ENCODE results near the gene B3GNT9.

Gene B3GNT9

DNA sequence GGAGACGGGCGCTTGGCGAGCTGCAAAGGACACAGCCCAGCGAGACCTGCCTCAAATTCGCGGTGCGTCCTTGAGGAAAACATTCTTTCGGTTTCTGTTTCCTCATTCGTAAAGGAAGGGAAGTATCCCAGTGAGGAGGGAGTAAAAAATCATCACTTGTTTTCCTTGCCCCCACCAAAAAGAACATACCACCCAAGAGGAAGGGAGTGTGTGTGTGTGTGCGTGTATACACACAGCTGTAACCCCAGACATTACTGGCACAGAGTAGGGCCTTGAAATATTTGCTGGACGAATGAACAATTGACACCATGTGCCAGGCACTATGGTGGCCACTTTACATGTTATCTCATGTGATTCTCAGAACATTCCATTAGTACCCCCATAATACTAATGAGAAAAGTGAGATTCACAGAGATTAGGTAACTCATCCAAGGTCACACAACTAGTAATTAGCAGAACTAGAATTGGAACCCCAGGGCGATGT lies 34.9 kb upstream of the B3GNT9 start:
- no peak for DNase-seq

DNA sequence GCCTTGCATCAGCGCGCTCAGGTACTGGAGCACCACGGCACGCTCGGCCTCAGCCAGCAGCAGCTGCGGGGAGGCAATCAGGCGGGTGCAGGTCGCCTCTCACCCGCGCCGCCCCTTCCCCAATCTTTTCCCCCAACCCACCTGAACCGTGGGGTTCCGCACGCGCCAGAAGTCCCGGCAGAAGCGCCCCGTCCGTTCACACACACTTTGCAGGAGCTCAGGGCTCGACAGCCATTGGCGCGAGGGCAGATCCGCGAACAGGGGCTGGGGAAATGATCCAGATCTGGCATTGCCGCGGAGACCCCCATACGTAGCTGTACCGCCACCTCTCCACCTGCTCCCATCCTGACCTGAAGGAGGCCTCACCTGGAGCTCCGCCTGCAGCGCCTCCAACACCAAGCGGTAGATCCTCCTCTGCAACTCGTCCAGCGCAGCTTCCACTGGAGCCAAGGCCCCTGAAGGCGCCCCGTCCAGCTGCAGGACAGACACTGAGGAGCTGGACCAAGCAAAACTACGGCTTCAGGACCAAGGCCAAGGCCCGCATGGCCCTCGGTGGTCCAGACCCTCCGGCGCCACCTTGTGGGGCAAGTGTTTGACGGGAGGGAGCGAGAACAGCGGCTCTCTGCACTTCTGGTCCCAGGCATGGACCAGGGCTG lies 34.3 kb upstream of the B3GNT9 start:
- DNase-seq, result peak in 53 of 56 donors; percentile 11 to 89 (median 66)

DNA sequence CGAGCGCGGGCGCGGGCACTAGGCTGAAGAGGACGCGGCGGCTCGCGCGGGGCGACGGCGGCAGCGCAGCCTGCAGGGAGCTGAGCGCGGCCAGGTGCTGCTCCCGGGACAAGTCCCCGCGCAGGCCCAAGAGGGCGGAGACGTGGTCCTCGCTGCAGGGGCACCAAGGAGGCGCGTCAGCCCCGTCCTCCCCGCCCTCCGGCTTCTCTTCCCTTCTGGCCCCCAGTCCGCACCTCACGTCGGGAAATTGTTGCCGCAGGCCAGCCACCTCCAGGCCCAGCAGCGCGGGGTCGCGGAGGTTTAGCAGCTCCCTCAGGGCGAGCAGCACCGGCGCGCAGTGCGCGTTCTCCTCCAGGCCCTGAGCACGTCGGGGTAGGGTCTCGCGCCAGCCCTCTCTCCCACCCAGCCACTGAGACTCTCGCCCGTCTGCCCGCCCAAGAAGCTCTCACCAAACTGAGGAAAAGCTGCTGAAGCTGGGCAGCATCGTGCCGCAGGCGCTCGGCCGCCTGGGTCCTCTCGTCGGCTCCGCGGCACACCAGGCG lies 33.7 kb upstream of the B3GNT9 start:
- DNase-seq, result peak in 1 of 56 donors; percentile 52

DNA sequence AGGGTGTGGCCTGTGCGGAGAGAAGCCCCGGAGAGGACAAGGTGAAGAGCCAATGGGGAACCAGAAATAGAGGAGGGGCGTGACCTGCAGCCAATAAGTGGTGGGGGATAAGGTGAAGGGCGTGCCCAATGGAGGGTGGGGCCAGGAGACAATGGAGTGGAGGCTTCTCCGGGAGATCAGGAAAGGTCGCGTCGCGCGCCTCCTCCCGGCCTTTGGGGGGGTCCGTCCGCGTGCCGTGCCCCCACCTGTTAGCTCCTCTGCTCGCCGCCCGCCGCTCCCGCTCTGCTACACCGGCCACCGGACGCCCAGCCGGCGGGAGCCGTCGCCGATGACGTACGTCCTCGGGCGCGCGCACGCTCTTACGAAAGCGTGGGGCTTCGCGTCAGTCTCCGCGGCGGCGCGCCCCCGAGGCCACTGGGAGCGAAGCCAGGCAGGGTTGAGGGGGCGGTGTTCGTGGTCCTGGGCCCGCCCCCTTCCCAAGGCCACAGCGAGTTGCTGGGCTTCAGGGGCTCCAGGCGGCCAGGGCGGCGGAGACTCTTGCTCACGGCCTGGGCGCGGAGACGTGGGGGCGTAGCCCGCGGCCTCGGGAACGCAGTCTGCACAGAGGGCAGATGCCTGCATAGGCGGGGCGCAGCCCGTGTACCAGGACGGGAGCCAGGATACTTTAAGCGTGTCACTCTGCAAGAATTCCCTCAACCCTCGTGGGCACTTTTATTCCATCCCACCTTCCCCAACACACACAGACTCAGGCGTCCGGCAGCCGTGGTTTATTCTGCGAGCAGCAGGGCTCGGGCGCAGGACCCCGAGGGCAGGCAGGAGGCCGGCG lies 33.0 kb upstream of the B3GNT9 start, which contains the start of gene MATCAP1:
MATCAP1 (minus strand) TSS at position 337 of the 826 bp plus-strand sequence. CDS start 3,353 bp downstream, outside the sequence.
- peak in 55 of 56 donors; percentile 78 to 98 (median 93) for DNase-seq

DNA sequence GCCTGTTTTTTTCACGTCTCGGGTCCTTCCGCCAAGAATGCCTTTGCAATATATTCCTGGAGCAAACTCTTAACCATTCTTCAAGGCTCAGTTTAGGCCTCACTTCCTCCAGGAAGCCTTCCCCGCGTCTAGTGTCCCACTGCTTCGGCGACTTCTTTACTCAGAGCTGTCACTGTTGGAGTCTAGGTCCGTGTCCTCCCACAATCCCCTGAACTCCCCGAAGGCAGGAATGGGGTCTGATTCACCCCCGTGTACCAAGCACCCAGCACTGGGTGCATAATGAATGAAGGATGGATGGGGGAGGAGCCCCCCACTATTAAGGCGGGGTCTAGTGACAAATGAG lies 32.5 kb upstream of the B3GNT9 start:
- no peak for DNase-seq

DNA sequence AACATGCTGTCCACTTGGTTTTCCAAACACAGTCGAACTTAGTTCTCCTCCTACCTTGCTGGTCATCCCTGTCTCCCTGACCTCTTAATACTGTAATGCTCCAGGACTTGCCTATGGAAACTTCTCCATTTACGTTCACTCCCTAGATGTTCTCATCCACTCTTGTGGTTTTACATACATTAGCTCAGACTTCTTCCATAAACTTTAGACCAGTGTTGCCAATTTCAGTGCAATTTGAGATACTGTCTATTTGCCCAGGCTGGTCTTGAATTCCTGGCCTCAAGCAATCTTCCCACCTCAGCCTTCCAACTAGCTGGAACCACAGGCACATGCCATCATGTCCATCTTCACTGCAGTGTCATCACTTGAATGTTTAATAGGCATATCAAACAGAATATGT lies 31.5 kb upstream of the B3GNT9 start:
- DNase-seq, result no peak

DNA sequence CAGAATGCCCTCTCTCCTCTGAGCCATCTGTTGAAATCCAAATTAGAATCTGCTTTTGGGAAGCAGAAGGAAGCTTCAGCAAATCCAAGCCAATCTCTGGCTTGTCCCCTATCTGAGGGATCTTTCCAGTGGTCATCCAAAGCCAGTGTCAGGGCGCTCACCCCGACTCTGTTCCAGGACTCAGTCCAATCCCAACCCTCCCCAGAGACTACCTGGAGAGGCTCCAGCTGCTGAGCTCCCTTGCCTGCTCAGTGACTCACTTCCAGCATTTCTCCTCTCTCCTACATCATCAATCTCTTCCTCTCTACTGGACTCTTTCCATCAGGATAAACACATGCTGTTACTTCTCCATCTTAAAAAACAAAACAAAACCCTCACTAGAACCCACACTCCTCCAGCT lies 30.5 kb upstream of the B3GNT9 start:
- DNase-seq, result peak in 1 of 56 donors; percentile 27

DNA sequence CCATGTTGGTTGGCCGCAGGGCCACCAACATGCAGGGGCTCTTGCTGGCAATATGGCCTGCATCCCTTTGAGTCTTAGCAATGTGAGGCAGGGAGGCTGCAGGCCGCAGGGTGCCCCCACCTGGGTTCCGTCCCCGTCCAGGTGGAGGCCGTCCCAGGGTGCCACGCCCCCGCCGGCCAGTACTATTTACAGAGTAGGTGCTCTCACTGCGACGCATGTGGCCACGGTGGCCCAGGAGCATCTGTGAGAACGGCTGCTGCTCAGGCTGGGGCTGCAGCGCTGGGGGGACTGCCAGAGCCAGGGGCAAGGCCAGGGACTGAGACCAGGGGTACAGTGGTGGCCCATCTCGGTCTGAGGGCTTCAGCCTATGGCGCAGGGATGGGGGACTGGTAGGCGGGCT lies 29.4 kb upstream of the B3GNT9 start:
- no peak for DNase-seq

DNA sequence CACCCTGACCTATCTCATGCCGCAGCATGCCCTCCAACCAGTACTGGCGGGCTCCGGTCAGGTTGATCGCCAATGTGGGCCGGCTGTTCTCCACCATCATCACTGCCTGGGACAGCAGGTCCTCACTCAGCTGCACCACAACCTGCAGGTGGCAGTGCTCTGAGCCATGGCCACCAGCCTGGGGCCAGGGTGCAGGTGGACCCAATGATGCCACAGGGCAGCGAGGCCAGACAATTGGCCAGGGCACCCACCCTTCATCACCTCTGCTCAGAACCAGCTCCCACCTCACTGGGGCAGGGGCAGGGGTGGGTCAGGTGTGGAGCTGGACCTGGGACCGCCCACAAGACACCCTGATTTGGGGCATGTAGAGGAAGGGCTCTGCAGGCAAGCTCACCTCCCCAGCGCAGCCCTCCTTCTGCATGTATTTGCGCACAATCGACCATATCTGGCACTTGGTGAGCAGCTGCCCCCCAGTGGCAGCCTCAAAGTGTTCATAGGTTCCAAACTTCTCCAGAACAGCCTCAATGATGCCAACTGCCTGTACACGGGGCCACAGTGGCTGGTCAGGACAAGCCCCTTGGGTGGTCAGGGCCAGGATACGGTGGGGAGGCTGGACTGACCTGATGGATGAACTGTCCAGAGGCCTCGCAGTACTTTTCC lies 28.8 kb upstream of the B3GNT9 start:
- DNase-seq, result no peak

DNA sequence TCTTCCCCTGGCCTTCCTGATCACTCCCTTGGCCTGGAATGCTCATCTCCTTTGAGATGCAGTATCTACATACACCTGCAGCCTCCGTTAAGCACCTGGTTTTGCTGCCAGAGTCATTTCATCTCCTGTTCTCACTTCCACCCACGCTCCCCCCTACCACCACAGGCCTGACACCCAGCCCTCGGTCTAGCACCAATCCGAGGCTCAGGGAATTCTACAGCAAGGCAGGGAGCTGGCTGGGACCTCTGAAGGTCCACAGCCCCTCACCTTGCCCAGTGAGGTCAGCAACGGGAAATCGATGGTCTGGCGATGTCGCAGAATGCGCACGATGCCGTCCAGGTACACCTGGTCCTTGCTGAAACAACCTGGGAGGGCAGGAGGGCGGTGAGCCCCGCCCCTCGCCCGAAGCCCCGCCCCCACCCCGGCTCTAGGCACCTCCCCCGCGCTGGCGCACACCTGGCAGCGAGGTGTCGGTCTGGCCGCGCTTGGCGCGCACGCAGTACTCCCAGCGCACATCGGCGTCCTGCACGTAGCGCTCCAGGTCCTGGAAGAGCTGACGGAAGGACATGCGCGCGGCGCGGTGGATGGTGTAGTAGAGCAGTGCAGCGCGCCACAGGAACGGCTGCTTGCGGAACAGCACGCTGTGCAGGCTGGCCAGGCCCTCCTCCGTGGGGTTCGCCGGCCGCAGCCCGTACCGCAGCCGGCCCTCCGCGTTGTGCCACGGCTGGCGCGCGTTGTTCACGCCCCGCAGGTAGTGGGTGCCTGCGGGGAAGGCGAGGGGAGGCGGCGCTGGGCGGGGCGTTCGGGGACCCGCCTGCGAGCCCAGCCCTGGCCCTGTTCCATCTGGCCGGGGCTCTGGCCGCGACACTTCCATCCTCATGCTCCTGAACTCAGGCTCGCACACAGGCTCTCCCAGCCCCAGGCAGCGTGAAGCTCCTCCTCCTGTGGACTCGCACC lies 27.2 kb upstream of the B3GNT9 start:
- DNase-seq, result peak in 17 of 56 donors; percentile 14 to 56 (median 41)

DNA sequence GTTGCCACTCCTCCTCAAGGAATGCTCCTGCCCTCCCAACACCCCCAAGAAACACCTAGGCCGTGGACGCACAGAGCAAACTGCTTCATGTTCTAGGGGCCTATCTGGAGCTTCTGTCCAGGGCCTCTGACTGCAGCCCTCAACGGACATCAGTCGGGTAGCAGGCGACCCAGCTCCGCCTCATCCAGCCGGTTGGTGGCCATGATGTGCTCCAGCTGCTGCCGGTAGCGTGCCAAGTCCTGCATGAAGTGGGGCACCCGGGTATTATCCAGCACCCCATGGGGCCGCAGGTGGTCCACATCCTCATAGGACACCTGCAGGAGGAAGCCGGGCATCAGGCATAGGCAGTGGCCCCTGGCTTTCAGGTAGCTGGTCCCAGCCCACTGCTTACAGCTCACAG lies 25.9 kb upstream of the B3GNT9 start:
- DNase-seq, result no peak

DNA sequence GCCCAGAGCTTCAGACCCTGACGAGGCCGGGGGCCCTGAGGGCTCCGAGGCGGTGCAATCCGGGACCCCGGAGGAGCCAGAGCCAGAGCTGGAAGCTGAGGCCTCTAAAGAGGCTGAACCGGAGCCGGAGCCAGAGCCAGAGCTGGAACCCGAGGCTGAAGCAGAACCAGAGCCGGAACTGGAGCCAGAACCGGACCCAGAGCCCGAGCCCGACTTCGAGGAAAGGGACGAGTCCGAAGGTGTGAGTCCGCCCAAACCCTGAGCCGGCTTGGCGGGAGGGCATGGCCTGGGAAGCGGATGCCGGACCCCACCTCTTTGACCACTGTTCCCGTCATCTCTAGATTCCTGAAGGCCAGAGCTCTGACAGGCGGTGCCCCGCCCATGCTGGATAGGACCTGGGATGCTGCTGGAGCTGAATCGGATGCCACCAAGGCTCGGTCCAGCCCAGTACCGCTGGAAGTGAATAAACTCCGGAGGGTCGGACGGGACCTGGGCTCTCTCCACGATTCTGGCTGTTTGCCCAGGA lies 24.0 kb upstream of the B3GNT9 start:
- DNase-seq, result no peak

DNA sequence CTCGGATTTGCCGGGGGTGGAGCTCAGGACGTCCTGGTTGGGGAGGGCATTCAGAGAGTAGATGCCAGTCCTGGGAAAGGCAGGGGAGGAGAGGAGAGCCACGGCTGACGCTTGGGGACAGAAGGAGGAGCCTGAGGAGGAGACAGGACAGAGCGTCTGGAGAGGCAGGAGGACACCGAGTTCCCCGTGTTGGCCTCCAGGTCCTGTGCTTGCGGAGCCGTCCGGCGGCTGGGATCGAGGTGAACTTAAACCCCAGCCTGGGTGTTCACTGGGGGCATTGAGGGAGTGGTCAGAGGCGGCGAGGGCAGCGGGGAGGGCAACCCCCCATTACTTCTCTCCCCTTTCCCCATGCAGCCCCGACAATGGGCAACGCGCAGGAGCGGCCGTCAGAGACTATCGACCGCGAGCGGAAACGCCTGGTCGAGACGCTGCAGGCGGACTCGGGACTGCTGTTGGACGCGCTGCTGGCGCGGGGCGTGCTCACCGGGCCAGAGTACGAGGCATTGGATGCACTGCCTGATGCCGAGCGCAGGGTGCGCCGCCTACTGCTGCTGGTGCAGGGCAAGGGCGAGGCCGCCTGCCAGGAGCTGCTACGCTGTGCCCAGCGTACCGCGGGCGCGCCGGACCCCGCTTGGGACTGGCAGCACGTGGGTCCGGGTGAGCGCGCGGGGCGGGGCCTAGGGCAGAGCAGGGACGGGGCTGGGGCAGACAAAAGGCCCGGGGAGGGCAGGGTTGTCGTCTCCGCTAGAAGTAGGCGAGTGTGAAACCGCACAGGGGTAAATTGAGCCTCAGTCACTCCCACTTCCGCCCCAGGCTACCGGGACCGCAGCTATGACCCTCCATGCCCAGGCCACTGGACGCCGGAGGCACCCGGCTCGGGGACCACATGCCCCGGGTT lies 23.3 kb upstream of the B3GNT9 start:
- DNase-seq, result peak in 54 of 56 donors; percentile 20 to 92 (median 66)

DNA sequence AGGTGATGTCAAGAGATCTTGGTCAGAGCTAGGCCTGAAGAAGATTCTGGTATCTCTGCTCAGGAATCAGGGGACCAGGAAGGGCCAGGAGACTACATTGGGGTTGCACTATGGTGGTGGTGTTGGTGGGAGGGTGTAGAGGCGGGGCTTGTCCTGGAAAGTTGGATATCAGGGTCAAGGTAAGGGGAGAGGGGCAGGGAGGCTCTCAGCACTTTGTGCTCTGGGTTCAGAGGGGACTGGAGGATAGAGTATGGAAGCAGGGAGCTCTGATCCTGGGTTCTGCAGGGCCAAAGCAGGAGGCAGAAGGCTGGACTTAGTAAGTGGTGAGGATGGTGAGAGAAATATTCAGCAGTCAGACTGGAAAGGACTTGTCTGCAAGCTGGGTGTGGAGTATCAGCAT lies 22.5 kb upstream of the B3GNT9 start:
- no peak for DNase-seq

DNA sequence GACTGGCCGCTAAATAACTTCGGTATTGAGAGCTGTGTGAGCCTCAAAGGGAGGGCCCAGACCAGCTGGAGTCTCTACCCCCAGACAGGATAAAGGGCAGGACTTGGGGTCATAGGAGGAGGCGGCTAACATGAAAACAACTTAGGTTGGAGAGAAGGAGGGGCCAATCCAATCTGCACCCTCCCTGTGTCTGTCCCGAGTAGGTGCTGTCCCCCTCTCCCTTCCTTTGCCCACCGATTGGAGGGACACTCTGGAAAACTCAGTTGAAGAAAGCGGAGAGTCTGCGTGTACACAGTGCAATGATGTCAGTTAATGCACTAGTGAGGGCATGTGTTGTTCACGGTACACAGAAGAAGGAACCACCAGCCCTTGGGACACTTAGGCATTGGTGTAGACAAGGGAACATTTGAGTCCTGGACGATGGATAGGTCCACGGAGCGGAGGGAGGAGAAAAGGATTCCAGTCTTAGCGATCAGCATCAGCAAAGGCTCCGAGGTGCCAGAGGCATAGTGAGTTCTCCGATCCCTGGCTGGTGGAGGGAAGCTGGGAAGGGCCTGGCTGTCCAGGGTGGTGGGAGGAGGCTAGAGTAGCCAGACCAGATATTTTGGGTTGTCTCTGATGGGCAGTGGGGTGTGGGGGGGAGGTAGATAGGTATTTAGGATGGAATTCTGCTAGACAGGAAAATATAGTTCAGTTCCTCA lies 20.3 kb upstream of the B3GNT9 start:
- no peak for DNase-seq

DNA sequence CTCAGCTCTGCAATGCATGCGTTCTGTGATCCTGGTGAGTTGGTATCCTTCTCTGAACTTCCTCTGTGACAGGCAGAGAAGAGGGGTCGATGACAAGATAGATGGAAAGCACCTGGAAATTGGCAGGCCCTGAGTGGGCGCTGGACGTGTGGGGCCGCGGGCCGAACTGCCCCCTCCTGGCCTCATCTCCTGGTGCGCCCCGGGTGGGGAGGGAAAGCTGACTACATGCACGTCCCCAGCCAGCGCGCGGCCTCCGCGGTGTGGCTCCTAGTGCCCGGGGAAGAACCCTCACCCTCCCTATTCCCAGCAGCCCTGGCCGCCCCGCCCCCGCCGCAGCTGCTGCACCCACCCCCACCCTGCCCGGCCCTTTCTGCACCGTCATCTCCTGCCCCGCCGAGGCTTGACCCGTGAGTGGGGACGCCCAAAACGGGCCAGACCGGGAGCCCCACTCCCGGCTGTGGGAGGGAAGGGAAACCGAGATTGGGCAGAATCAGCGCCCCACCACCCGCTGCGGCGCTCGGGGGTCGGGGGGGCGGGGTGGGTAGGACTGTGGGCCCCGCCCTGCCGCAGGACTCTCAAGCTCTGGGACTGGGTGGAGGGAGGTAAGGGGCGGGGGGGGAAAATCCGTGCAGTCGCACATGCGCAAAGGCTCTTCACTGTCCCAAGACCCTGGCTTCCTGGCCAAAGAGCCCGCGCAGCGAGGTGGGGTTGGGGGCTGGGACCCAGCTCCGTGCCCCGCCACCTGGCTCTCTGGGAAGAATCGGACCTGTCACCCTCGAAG lies 19.6 kb upstream of the B3GNT9 start, which contains the start of gene NOL3:
NOL3 (plus strand) TSS at position 371 of the 781 bp plus-strand sequence.
- peak in 41 of 56 donors; percentile 23 to 79 (median 61) for DNase-seq

DNA sequence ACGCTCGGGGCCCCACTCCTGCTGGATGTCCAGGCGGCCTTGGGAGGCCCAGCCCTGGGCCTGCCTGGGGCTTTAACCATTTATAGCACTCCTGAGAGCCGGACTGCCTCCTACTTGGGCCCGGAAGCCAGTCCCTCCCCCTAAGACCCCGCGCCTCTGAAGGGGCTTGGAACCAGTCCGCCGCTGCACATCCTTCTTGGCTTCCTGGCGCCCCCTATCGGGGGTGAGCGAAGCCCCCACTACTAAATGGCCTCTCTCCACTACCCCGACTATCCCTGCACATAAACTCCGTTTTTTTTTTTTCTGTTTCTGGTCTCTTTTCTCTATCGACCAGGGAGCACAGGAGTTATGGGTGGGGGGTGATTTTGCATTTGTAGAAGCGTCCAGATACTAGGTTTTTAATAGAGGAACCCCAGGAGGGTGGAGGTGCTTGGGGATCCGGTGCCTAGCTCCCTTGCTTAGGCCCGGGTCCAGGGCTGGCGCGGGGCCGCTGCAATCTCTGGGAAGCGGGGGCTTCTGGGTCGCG lies 18.9 kb upstream of the B3GNT9 start:
- DNase-seq, result peak in 14 of 56 donors; percentile 11 to 58 (median 26)
